ENCODE data around the gene LCE3D. TPM values are rescaled to one million over a fixed set of nuclear protein-coding genes. Genes with fewer than 3 reads are reported as not detected.

Gene LCE3D
- total RNA-seq, 4 donors from 2014 or later: not detected

DNA sequence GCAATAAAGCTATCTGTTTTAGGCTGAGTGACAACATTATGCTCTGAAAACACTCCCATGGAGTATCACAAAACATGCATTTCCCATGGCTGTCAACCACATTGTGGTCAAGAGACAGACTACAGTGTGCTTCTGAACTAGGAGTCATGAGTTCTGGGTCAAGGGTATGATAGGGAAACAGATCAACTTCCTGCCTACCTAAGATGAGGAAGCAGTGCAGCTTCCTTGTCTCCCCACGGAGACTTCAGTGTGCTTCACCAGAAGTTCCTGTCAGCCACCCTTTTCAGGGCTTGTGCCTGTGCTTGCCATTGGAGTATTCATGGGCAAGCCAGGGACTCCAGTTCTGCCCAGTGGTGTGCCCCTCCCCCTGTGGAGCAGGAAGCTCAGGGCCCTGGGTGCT lies 33.6 kb downstream of the LCE3D start:
- no peaks in the 10 kb centered on the region for H3K4me1 ChIP-seq
- peaks cover 0 to 13% (median 0%) of the 10 kb centered on the region in 4 donors for H3K9me3 ChIP-seq
- TF ChIP-seq, protein P1, sequence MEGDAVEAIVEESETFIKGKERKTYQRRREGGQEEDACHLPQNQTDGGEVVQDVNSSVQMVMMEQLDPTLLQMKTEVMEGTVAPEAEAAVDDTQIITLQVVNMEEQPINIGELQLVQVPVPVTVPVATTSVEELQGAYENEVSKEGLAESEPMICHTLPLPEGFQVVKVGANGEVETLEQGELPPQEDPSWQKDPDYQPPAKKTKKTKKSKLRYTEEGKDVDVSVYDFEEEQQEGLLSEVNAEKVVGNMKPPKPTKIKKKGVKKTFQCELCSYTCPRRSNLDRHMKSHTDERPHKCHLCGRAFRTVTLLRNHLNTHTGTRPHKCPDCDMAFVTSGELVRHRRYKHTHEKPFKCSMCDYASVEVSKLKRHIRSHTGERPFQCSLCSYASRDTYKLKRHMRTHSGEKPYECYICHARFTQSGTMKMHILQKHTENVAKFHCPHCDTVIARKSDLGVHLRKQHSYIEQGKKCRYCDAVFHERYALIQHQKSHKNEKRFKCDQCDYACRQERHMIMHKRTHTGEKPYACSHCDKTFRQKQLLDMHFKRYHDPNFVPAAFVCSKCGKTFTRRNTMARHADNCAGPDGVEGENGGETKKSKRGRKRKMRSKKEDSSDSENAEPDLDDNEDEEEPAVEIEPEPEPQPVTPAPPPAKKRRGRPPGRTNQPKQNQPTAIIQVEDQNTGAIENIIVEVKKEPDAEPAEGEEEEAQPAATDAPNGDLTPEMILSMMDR (IDR thresholded peaks at IDR 0.05): no peak
- TF ChIP-seq POLR2A (IDR thresholded peaks at IDR 0.05) (no peak), EP300 (IDR thresholded peaks at IDR 0.05) (no peak)
- H3K27ac ChIP-seq: no peak overlapping the region
- no peak overlapping the region for H3K4me3 ChIP-seq
- WGBS, 2 donors: 40 to 73% methylated on average over 1 of the region's 1 CpG
- no peaks in the 10 kb centered on the region for H3K36me3 ChIP-seq
- DNase-seq (ENCODE audit: low spot score in 2 of 2): no peak
- H3K27me3 ChIP-seq: no peaks in the 10 kb centered on the region

DNA sequence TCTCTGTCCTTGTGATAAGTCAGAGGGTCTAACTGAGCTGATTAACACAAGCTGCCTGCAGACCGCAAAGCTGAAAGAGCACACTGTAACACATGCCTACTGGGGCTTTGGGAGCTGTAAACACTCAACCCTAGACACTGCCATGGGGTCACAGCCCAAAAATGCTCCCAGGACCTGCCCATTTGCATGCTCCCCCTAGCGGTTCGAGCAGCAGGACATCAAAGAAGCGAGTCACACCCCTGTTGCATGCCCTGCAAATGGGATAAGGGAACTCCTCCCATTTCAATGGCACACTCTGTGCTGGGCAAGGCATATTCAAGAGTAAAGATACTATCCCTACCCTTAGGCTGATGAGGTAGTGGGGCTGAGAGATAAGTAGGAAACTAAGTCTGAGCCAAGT lies 36.5 kb downstream of the LCE3D start:
- DNase-seq (ENCODE audit: low spot score in 2 of 2): no peak
- peaks cover 0 to 13% (median 0%) of the 10 kb centered on the region in 4 donors for H3K9me3 ChIP-seq
- no peak overlapping the region for H3K4me3 ChIP-seq
- H3K4me1 ChIP-seq: no peaks in the 10 kb centered on the region
- no peaks in the 10 kb centered on the region for H3K27me3 ChIP-seq
- TF ChIP-seq POLR2A (IDR thresholded peaks at IDR 0.05): no peak
- TF ChIP-seq, protein P1 (IDR thresholded peaks at IDR 0.05): no peak
- no peak for TF ChIP-seq EP300 (IDR thresholded peaks at IDR 0.05)
- H3K27ac ChIP-seq: no peak overlapping the region
- 33 to 36% methylated on average over 4 of the region's 4 CpGs for WGBS, 2 donors
- H3K36me3 ChIP-seq: no peaks in the 10 kb centered on the region

DNA sequence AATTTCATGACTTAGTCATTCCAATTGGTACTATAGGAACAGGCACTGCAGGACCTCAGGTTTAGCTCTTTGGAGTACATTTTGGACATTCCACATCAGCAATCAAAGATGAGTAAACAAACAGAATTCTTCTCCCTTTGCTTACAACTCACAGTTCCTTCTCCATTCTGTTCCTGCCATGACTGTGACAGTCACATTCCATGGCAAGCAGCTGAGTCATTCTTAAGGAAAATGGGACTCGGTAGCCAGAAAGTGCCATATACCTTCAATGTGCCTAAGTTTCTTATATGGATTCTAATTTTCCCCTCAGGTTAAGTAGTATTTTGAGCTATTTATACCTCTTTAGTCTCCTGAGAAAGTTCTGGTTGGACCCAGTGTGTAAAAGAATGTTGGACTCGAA lies 40.4 kb downstream of the LCE3D start:
- Histone ChIP-seq H3K27ac (no peak overlapping the region), H3K9me3 (no peaks in the 10 kb centered on the region), H3K4me1 (no peaks in the 10 kb centered on the region), H3K4me3 (no peak overlapping the region), H3K36me3 (no peaks in the 10 kb centered on the region), H3K27me3 (no peaks in the 10 kb centered on the region)
- TF ChIP-seq EP300 (IDR thresholded peaks at IDR 0.05) (no peak), POLR2A (IDR thresholded peaks at IDR 0.05) (no peak)
- TF ChIP-seq, protein P1 (IDR thresholded peaks at IDR 0.05): no peak
- no peak for DNase-seq (ENCODE audit: low spot score in 2 of 2)
- WGBS, 2 donors: 68 to 74% methylated on average over 2 of the region's 2 CpGs

DNA sequence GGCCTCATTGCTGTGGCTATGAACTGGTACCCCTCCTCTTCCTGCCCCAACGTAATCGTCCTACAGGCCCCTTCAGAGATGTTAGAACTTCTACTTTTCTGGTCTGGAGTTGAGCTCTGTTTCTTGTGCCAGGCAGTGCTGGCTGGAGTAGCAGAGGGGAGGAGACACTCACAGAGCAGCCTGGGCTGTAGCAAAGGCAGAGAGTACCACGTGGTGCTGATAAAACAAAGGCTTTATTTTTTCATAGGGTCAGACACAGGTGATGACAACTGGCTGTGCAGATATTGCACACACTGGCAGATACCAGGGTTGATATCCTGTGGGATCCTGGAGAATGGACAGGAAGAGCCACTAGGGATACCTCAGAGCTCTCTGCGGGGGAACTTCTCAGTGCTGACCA lies 42.8 kb downstream of the LCE3D start:
- TF ChIP-seq EP300 (IDR thresholded peaks at IDR 0.05) (no peak), POLR2A (IDR thresholded peaks at IDR 0.05) (no peak)
- TF ChIP-seq, protein P1 (IDR thresholded peaks at IDR 0.05): no peak
- Histone ChIP-seq H3K4me1 (no peaks in the 10 kb centered on the region), H3K27me3 (no peaks in the 10 kb centered on the region), H3K9me3 (no peaks in the 10 kb centered on the region), H3K36me3 (no peaks in the 10 kb centered on the region), H3K4me3 (no peak overlapping the region), H3K27ac (no peak overlapping the region)
- 35 to 67% methylated on average over 4 of the region's 4 CpGs for WGBS, 2 donors
- no peak for DNase-seq (ENCODE audit: low spot score in 2 of 2)

DNA sequence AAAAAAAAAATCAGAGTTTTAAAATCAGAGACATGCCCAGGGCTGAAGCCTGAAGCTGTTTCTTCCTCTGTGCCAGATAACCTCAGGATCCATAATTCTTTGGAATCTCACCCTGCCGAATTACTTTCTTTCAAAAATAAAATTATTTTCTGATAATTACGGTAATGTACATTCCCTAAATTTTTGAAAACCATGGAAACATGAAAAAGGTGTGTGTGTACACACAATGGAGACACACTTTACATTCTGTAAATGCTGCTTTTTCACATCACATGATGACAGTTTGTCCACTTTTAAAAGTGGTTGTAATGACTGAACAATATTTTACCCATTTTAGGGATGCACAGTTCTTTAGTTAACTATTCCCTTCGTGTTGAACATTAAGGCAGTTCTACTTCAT lies 44.5 kb downstream of the LCE3D start:
- H3K27me3 ChIP-seq: no peaks in the 10 kb centered on the region
- no peak overlapping the region for H3K27ac ChIP-seq
- no peak for DNase-seq (ENCODE audit: low spot score in 2 of 2)
- peaks cover 0 to 7% (median 0%) of the 10 kb centered on the region in 4 donors for H3K9me3 ChIP-seq
- H3K4me3 ChIP-seq: no peak overlapping the region
- 74 to 80% methylated on average over 3 of the region's 3 CpGs for WGBS, 2 donors
- TF ChIP-seq POLR2A (IDR thresholded peaks at IDR 0.05) (no peak), EP300 (IDR thresholded peaks at IDR 0.05) (no peak)
- TF ChIP-seq, protein P1 (IDR thresholded peaks at IDR 0.05): no peak
- no peaks in the 10 kb centered on the region for H3K4me1 ChIP-seq
- no peaks in the 10 kb centered on the region for H3K36me3 ChIP-seq

Measured in tibial nerve (tissue), 4 donors.